Osteocyte (in vitro differentiated cells): ENCODE data around the gene EXOC7. TPM values are rescaled to one million over a fixed set of nuclear protein-coding genes. Genes with fewer than 3 reads are reported as not detected.
A peak's percentile ranks its signal among the peaks of the same experiment; 100 is the strongest.

Experiments used
- DNase-seq: peaks from one replicate; pipeline ENCODE4 v3.0.0; 2021; ENCODE audit warnings: mixed read lengths; ENCODE audit not compliant: unreplicated experiment; ENCODE audit errors: extremely low spot score
- H3K27ac Mint-ChIP-seq: one replicate; pipeline ENCODE4 v1.8.0; 2021; ENCODE audit warnings: mild to moderate bottlenecking, mixed read lengths; ENCODE audit not compliant: unreplicated experiment
- H3K27me3 Mint-ChIP-seq: one replicate; pipeline ENCODE4 v1.8.0; 2021; ENCODE audit warnings: mixed read lengths; ENCODE audit not compliant: unreplicated experiment
- H3K36me3 Mint-ChIP-seq: one replicate; pipeline ENCODE4 v1.8.0; 2021; ENCODE audit warnings: mixed read lengths; ENCODE audit not compliant: unreplicated experiment
- H3K4me1 Mint-ChIP-seq: one replicate; pipeline ENCODE4 v1.8.0; 2021; ENCODE audit warnings: mixed read lengths; ENCODE audit not compliant: unreplicated experiment
- H3K4me3 Mint-ChIP-seq: one replicate; pipeline ENCODE4 v1.8.0; 2021; ENCODE audit warnings: mild to moderate bottlenecking, moderate library complexity, mixed read lengths; ENCODE audit not compliant: unreplicated experiment
- H3K9me3 Mint-ChIP-seq: one replicate; pipeline ENCODE4 v1.8.0; 2021; ENCODE audit warnings: mixed read lengths; ENCODE audit not compliant: unreplicated experiment
- CTCF ChIP-seq: fragments of 200-600 bp; sonication (generic); IDR thresholded peaks from 2 replicates; pipeline ENCODE4 v1.5.0; 2021; ENCODE audit warnings: antibody characterized with exemption, mild to moderate bottlenecking, moderate library complexity
- total RNA-seq: library from RNA; stranded (reverse); gene quantifications from 2 replicates; pipeline ENCODE4 v1.2.1, GENCODE V29; 2021

The EXOC7 gene
- total RNA-seq, 1 donor from 2014 or later: 158 TPM

GRCh38 chr17:76150712-76151622, 47.4 kb upstream of the EXOC7 start:
- DNase-seq: no peak
- Mint-ChIP-seq H3K4me3 (no peak overlapping the region), H3K4me1 (no peaks in the 10 kb centered on the region), H3K36me3 (no peaks in the 10 kb centered on the region), H3K27me3 (peaks cover 3% of the 10 kb centered on the region), H3K27ac (no peak overlapping the region), H3K9me3 (no peaks in the 10 kb centered on the region)
- no peak for TF ChIP-seq CTCF

GRCh38 chr17:76149214-76149613, 45.6 kb upstream of the EXOC7 start:
- no peak overlapping the region for H3K4me3 Mint-ChIP-seq
- H3K27ac Mint-ChIP-seq: no peak overlapping the region
- peaks cover 3% of the 10 kb centered on the region for H3K4me1 Mint-ChIP-seq
- no peaks in the 10 kb centered on the region for H3K36me3 Mint-ChIP-seq
- TF ChIP-seq CTCF: no peak
- peaks cover under 1% of the 10 kb centered on the region for H3K27me3 Mint-ChIP-seq
- DNase-seq: no peak
- H3K9me3 Mint-ChIP-seq: no peaks in the 10 kb centered on the region

- H3K36me3 Mint-ChIP-seq: no peaks in the 10 kb centered on the region
- H3K27me3 Mint-ChIP-seq: no peaks in the 10 kb centered on the region
Measured at GRCh38 chr17:76148015-76148326, 44.4 kb upstream of the EXOC7 start.

GRCh38 chr17:76147211-76148014, 43.8 kb upstream of the EXOC7 start:
- Mint-ChIP-seq H3K27me3 (no peaks in the 10 kb centered on the region), H3K27ac (no peak overlapping the region), H3K9me3 (no peaks in the 10 kb centered on the region), H3K36me3 (no peaks in the 10 kb centered on the region), H3K4me1 (peaks cover 3% of the 10 kb centered on the region), H3K4me3 (no peak overlapping the region)
- DNase-seq: no peak
- peak; percentile 65 for TF ChIP-seq CTCF

More at GRCh38 chr17:76148015-76148326, 44.4 kb upstream of the EXOC7 start:
- H3K27ac Mint-ChIP-seq: no peak overlapping the region
- no peaks in the 10 kb centered on the region for H3K9me3 Mint-ChIP-seq
- H3K4me3 Mint-ChIP-seq: no peak overlapping the region
- DNase-seq: no peak
- TF ChIP-seq CTCF: no peak
- H3K4me1 Mint-ChIP-seq: peaks cover 3% of the 10 kb centered on the region
